ENCODE data around the gene THAP12. TPM values are rescaled to one million over a fixed set of nuclear protein-coding genes. Genes with fewer than 3 reads are reported as not detected.

THAP12 gene
- total and polyA plus RNA-seq, 2 experiments from 2014 or later: 20.1 to 36.0 TPM

GRCh38 chr11:76316726-76317125 lies 64.2 kb downstream of the THAP12 start (continued):
- TF ChIP-seq ZNF462 (CRISPR knock-in tag; IDR thresholded peaks at IDR 0.05) (no peak), NANOG (IDR thresholded peaks at IDR 0.05; ENCODE audit: borderline replicate concordance) (no peak), CTCF (conservative IDR thresholded peaks at IDR 0.05; ENCODE audit: low read depth in 2 of 2) (no peak), EZH2phosphoT487 (IDR thresholded peaks at IDR 0.05; ENCODE audit: unreplicated experiment) (no peak), ZNF114 (CRISPR knock-in tag; IDR thresholded peaks at IDR 0.05) (no peak), STAT1 (IDR thresholded peaks at IDR 0.05; ENCODE audit: unreplicated experiment) (no peak), JUNB (IDR thresholded peaks at IDR 0.05; ENCODE audit: unreplicated experiment) (no peak), REST (IDR thresholded peaks at IDR 0.05; ENCODE audit: unreplicated experiment) (no peak), ETS1 (IDR thresholded peaks at IDR 0.05) (no peak)
